Thoracic aorta (tissue), 2 donors: Measurements from ENCODE around the gene CXXC1. TPM values are rescaled to one million over a fixed set of nuclear protein-coding genes. Genes with fewer than 3 reads are reported as not detected.

Source experiments
- ATAC-seq: fragments of 150-250 bp; one replicate; pipeline ENCODE4 v1.8.0; 2017; ENCODE audit warnings: low read depth; ENCODE audit not compliant: insufficient number of reproducible peaks, low FRiP score
- DNase-seq: peaks from one replicate; pipeline ENCODE4 v3.0.0-alpha.2; 2020; ENCODE audit warnings: low spot score
- H3K27ac ChIP-seq, 2 donors: fragments of 200-600 bp; sonication (generic); 1 replicate in 1 of 2; 2 replicates in 1 of 2; pipeline ENCODE4 v1.5.1; 2016; ENCODE audit warnings: mild to moderate bottlenecking in 2 of 2, moderate library complexity in 2 of 2
- H3K27me3 ChIP-seq: fragments of 200-600 bp; sonication (generic); replicated peaks from 2 replicates; pipeline ENCODE4 v1.6.0; 2016; ENCODE audit warnings: mild to moderate bottlenecking; ENCODE audit not compliant: insufficient read depth
- H3K36me3 ChIP-seq: fragments of 200-600 bp; sonication (generic); one replicate; pipeline ENCODE4 v1.5.1; 2016
- H3K4me1 ChIP-seq, 2 donors: fragments of 200-600 bp; sonication (generic); 1 replicate in 1 of 2; 2 replicates in 1 of 2; pipeline versions ENCODE4 v1.5.1 to v1.6.0; 2016; ENCODE audit warnings: low read depth in 2 of 2, mild to moderate bottlenecking in 1 of 2; ENCODE audit not compliant: control insufficient read depth in 1 of 2
- H3K4me3 ChIP-seq: fragments of 200-600 bp; sonication (generic); 2 replicates; pipeline ENCODE4 v1.5.1; 2016; ENCODE audit warnings: mild to moderate bottlenecking
- H3K9me3 ChIP-seq: fragments of 200-600 bp; sonication (generic); 2 replicates; pipeline ENCODE4 v1.5.1; 2016
- CTCF ChIP-seq: fragments of 200-600 bp; sonication (generic); IDR thresholded peaks from one replicate; pipeline ENCODE4 v1.5.1; 2019; ENCODE audit warnings: antibody characterized with exemption
- total RNA-seq, 2 donors: library from RNA; depleted of rRNA; stranded (reverse); fragments of >200 nt; gene quantifications; one replicate each; pipeline versions ENCODE4 v1.1.0 to v1.2.3, GENCODE V29; 2016

Gene CXXC1
- total RNA-seq, 2 donors from 2014 or later, result 47.9 to 88.5 TPM

GRCh38 chr18:50274044-50274442 is 13.4 kb downstream of the CXXC1 start:
- H3K27ac ChIP-seq, result no peak overlapping the region
- ATAC-seq, result no peak
- H3K4me3 ChIP-seq, result no peak overlapping the region
- TF ChIP-seq CTCF, result no peak
- H3K27me3 ChIP-seq, result no peaks in the 10 kb centered on the region
- peaks cover 67% of the 10 kb centered on the region for H3K36me3 ChIP-seq
- H3K9me3 ChIP-seq, result no peaks in the 10 kb centered on the region
- DNase-seq, result no peak
- peaks cover 0 to 5% of the 10 kb centered on the region in 2 donors for H3K4me1 ChIP-seq

GRCh38 chr18:50273203-50274043 is 14.1 kb downstream of the CXXC1 start:
- no peaks in the 10 kb centered on the region for H3K9me3 ChIP-seq
- peaks cover 69% of the 10 kb centered on the region for H3K36me3 ChIP-seq
- no peak overlapping the region for H3K27ac ChIP-seq
- ATAC-seq (no peak), DNase-seq (no peak)
- no peaks in the 10 kb centered on the region for H3K27me3 ChIP-seq
- H3K4me1 ChIP-seq, result no peaks in the 10 kb centered on the region
- H3K4me3 ChIP-seq, result no peak overlapping the region
- no peak for TF ChIP-seq CTCF

- no peak for ATAC-seq
- no peak for DNase-seq
- Histone ChIP-seq H3K36me3 (peaks cover 69% of the 10 kb centered on the region), H3K27me3 (no peaks in the 10 kb centered on the region), H3K4me1 (no peaks in the 10 kb centered on the region), H3K9me3 (no peaks in the 10 kb centered on the region), H3K27ac (no peak overlapping the region), H3K4me3 (no peak overlapping the region)
- TF ChIP-seq CTCF, result no peak
Observed at GRCh38 chr18:50272568-50272967, 14.9 kb downstream of the CXXC1 start.

- Histone ChIP-seq H3K27ac (peak overlapping the region; percentile 47 to 64), H3K36me3 (peaks cover 29% of the 10 kb centered on the region), H3K4me3 (peak overlapping the region; percentile 70), H3K9me3 (no peaks in the 10 kb centered on the region), H3K4me1 (peaks cover 0 to 18% of the 10 kb centered on the region in 2 donors), H3K27me3 (no peaks in the 10 kb centered on the region)
- TF ChIP-seq CTCF, result peak; percentile 75
- ATAC-seq, result no peak
- peak; percentile 53 for DNase-seq
Observed at GRCh38 chr18:50268022-50268747, 19.3 kb downstream of the CXXC1 start.

- DNase-seq, result peak; percentile 64
- peak within 1 kb of the TSS; percentile 91 for H3K4me3 ChIP-seq
- ATAC-seq, result peak; percentile 80
- H3K9me3 ChIP-seq, result no peaks in the 10 kb centered on the region
- no peak for TF ChIP-seq CTCF
- H3K36me3 ChIP-seq, result peaks cover 11% of the 10 kb centered on the region
- H3K27ac ChIP-seq, result no peak within 1 kb of the TSS
- H3K27me3 ChIP-seq, result no peaks in the 10 kb centered on the region
- H3K4me1 ChIP-seq, result peaks cover 0 to 18% of the 10 kb centered on the region in 2 donors
Observed at GRCh38 chr18:50266248-50266704, 21.2 kb downstream of the CXXC1 start, which contains the start of gene CFAP53. CFAP53 (minus strand) TSS chr18:50266495; CDS start chr18:50266404, 91 bp downstream.
